Endothelial cell of umbilical vein (primary cell): Measurements from ENCODE around the gene MYZAP. TPM values are rescaled to one million over a fixed set of nuclear protein-coding genes. Genes with fewer than 3 reads are reported as not detected.

ENCODE experiments used
- BruUV-seq: library from RNA; stranded (reverse); fragments of 400-500 nt; replicated peaks from 2 replicates; lab custom pipeline; 2021; lab: Mats Ljungman, UMichigan
- CTCF ChIA-PET: fragments of 300-600, 350-600 bp; sonication (Branson Sonifier 250); formaldehyde crosslinking; loops from one replicate; lab custom pipeline; 2021; ENCODE audit warnings: antibody characterized with exemption, inconsistent platforms; lab: Charles Lee
- POLR2A ChIA-PET: fragments of 300-600, 350-600 bp; sonication (Branson Sonifier 250); formaldehyde crosslinking; loops from one replicate; lab custom pipeline; 2021; ENCODE audit warnings: antibody characterized with exemption, inconsistent platforms; lab: Charles Lee
- DNase-seq: peaks from one replicate; pipeline ENCODE4 v3.0.0-alpha.2; 2011; ENCODE audit warnings: low read depth, low spot score
- FAIRE-seq: peaks from 2 replicates; lab custom pipeline; 2011; peaks lifted over from hg19 to GRCh38; lab: Jason Lieb, UNC
- H2AFZ ChIP-seq: 2 replicates; pipeline ENCODE4 v1.6.0; 2012; ENCODE audit warnings: low read depth, low read length, control low read depth, inconsistent platforms
- H3K27ac ChIP-seq: 2 replicates; pipeline ENCODE4 v1.5.1; 2011; ENCODE audit warnings: low read depth, mild to moderate bottlenecking, control low read depth, low read length, moderate library complexity; ENCODE audit not compliant: insufficient read depth
- H3K27me3 ChIP-seq, 2 experiments: 2 replicates each; pipeline versions ENCODE4 v1.6.0 to v1.6.1; 2011; ENCODE audit warnings: low read length in 2 of 2, mixed read lengths in 1 of 2; ENCODE audit not compliant: control insufficient read depth in 2 of 2, insufficient read depth in 2 of 2
- H3K36me3 ChIP-seq, 2 experiments: 2 replicates in 1 of 2; 3 replicates in 1 of 2; pipeline ENCODE4 v1.5.1; 2011; ENCODE audit warnings: low read length in 2 of 2, mild to moderate bottlenecking in 1 of 2, moderate library complexity in 1 of 2; ENCODE audit not compliant: control insufficient read depth in 2 of 2, insufficient read depth in 2 of 2; ENCODE audit errors: extremely low read depth in 1 of 2
- H3K4me1 ChIP-seq: 3 replicates; pipeline ENCODE4 v1.5.1; 2011; ENCODE audit warnings: mild to moderate bottlenecking, low read length; ENCODE audit not compliant: control insufficient read depth, insufficient read depth; ENCODE audit errors: extremely low read depth
- H3K4me2 ChIP-seq: 2 replicates; pipeline ENCODE4 v1.6.1; 2011; ENCODE audit warnings: low read length, control low read depth, mixed read lengths; ENCODE audit not compliant: insufficient read depth
- H3K4me3 ChIP-seq, 3 experiments: fragments of 200-600 bp in 1 of 3; sonication (generic), shearing (Covaris generic) in 1 of 3; replicated peaks in 1 of 3; 2 replicates each; pipeline ENCODE4 v1.5.1; 2011 to 2016; ENCODE audit warnings: control low read depth in 3 of 3, low read length in 3 of 3, mild to moderate bottlenecking in 2 of 3, inconsistent platforms in 1 of 3, low read depth in 1 of 3, moderate library complexity in 1 of 3; ENCODE audit not compliant: insufficient read depth in 1 of 3
- H3K79me2 ChIP-seq: 2 replicates; pipeline ENCODE4 v1.6.0; 2012; ENCODE audit warnings: low read length, inconsistent platforms; ENCODE audit not compliant: control insufficient read depth, insufficient read depth
- H3K9ac ChIP-seq: replicated peaks from 2 replicates; pipeline ENCODE3; 2011; ENCODE audit warnings: low read length, control low read depth; ENCODE audit not compliant: insufficient read depth; ENCODE audit errors: extremely low read depth
- H3K9me1 ChIP-seq: replicated peaks from 3 replicates; pipeline ENCODE4 v1.6.0; 2011; ENCODE audit warnings: mild to moderate bottlenecking, low read length; ENCODE audit not compliant: control insufficient read depth, insufficient read depth; ENCODE audit errors: extremely low read depth
- H3K9me3 ChIP-seq: replicated peaks from 2 replicates; pipeline ENCODE4 v1.5.1; 2012; ENCODE audit warnings: low read length, inconsistent platforms; ENCODE audit not compliant: control insufficient read depth, insufficient read depth
- H4K20me1 ChIP-seq: replicated peaks from 2 replicates; pipeline ENCODE3; 2011; ENCODE audit warnings: mild to moderate bottlenecking, low read length; ENCODE audit not compliant: control insufficient read depth, insufficient read depth; ENCODE audit errors: extremely low read depth
- CTCF ChIP-seq, 2 donors: IDR thresholded peaks; 1 replicate in 1 of 2; 2 replicates in 1 of 2; pipeline ENCODE4 v1.5.1; 2011; ENCODE audit warnings: low read length in 2 of 2, mild to moderate bottlenecking in 2 of 2, moderate library complexity in 2 of 2, control low read depth in 1 of 2, inconsistent platforms in 1 of 2, low read depth in 1 of 2; ENCODE audit not compliant: insufficient read depth in 1 of 2; ENCODE audit errors: extremely low read depth in 1 of 2
- EZH2 ChIP-seq: IDR thresholded peaks from 2 replicates; pipeline ENCODE4 v1.6.1; 2012; ENCODE audit warnings: borderline replicate concordance, low read depth, mild to moderate bottlenecking, moderate library complexity, low read length, inconsistent platforms; ENCODE audit not compliant: severe bottlenecking
- FOS ChIP-seq: IDR thresholded peaks from 2 replicates; pipeline ENCODE4 v1.6.1; 2011; ENCODE audit warnings: mild to moderate bottlenecking, low read length, moderate library complexity, borderline replicate concordance; ENCODE audit not compliant: insufficient read depth
- JUN ChIP-seq: IDR thresholded peaks from 2 replicates; pipeline ENCODE4 v1.6.1; 2011; ENCODE audit warnings: borderline replicate concordance, low read depth; ENCODE audit not compliant: insufficient read length, insufficient read depth
- MYC ChIP-seq: IDR thresholded peaks from one replicate; pipeline ENCODE4 v1.6.1; 2011; ENCODE audit warnings: mild to moderate bottlenecking, low read depth, low read length
- POLR2A ChIP-seq: IDR thresholded peaks from 2 replicates; pipeline ENCODE4 v1.6.1; 2012; ENCODE audit warnings: low read depth, mild to moderate bottlenecking, control low read depth, low read length
- POLR2AphosphoS5 ChIP-seq: IDR thresholded peaks from 2 replicates; pipeline ENCODE4 v1.6.1; 2012; ENCODE audit warnings: low read depth, mild to moderate bottlenecking, control low read depth, low read length, moderate library complexity; ENCODE audit not compliant: insufficient read depth
- dilution Hi-C: fragments of 300-500 bp; cut with MboI; formaldehyde crosslinking; loops from one replicate; pipeline ENCODE4 v1.15.0; 2019; ENCODE audit warnings: low sequenced_read_pairs; ENCODE audit not compliant: extremely low pct_ligation_motif_present
- intact Hi-C: fragments of 100-400 bp; cut with micrococcal nuclease; formaldehyde crosslinking; loops from one replicate; pipeline ENCODE4 v1.10.0; 2022
- polyA plus RNA-seq, 4 experiments: library from polyadenylated mRNA; depleted of rRNA in 3 of 4; stranded (reverse) in 3 of 4; unstranded in 1 of 4; fragments of >200 nt; gene quantifications; 2 replicates each; pipeline versions ENCODE4 v1.2.1 to v1.2.3, GENCODE V29; 2011 to 2012; ENCODE audit warnings: missing spikeins in 1 of 4
- total RNA-seq: library from RNA; stranded (reverse); gene quantifications from 2 replicates; pipeline ENCODE4 v1.2.3, GENCODE V29; 2021

MYZAP gene
- total and polyA plus RNA-seq, 2 donors (not counting 3 experiments of a cell fraction or from before 2014, with no cell fraction given), result 6.3 to 8.1 TPM

GRCh38 chr15:57640930-57641682, 49.4 kb downstream of the MYZAP start:
- DNase-seq (peak; percentile 41), FAIRE-seq (peak; percentile 24)
- no TSS peak for BruUV-seq
- H3K4me1 ChIP-seq, result no peaks in the 10 kb centered on the region
- H3K27me3 ChIP-seq, result no peaks in the 10 kb centered on the region
- H3K4me3 ChIP-seq, result no peak overlapping the region
- intact Hi-C loops, result loop anchor here (1.0 to 5.0 kb wide), 4 partner anchors 66 to 299 kb away; partner anchors contain the start of gene POLR2M
- no peaks in the 10 kb centered on the region for H3K79me2 ChIP-seq
- peaks cover 0 to 24% of the 10 kb centered on the region in 2 experiments for H3K36me3 ChIP-seq
- H2AFZ ChIP-seq, result no peak overlapping the region
- H3K9ac ChIP-seq, result no peak overlapping the region
- no peaks in the 10 kb centered on the region for H3K9me3 ChIP-seq
- dilution Hi-C loops, result no loop called here
- no peak for TF ChIP-seq EZH2
- TF ChIP-seq CTCF (IDR thresholded peaks at IDR 0.05; ENCODE audit: extremely low read depth in 1 of 2, insufficient read depth in 1 of 2, low read depth in 1 of 2, low read length in 2 of 2), result peak; percentile 32 to 46
- H4K20me1 ChIP-seq, result no peaks in the 10 kb centered on the region
- CTCF ChIA-PET, result interaction anchor here (1.1 to 3.2 kb wide), 14 partner anchors 9 to 495 kb away, joined by 3 to 29 read pairs (median 5); partner anchors contain the start of gene POLR2M
- no peak overlapping the region for H3K4me2 ChIP-seq
- POLR2A ChIA-PET, result interaction anchor here (0.7 kb wide), 1 partner anchor 14 kb away, joined by 3 read pairs; no protein-coding TSS in a partner anchor
- H3K9me1 ChIP-seq, result no peaks in the 10 kb centered on the region
- no peak overlapping the region for H3K27ac ChIP-seq

- Histone ChIP-seq H3K4me3 (no peak overlapping the region), H3K79me2 (no peaks in the 10 kb centered on the region), H3K9ac (no peak overlapping the region), H3K27ac (no peak overlapping the region), H3K27me3 (no peaks in the 10 kb centered on the region), H3K9me1 (no peaks in the 10 kb centered on the region), H3K36me3 (peaks cover 0 to 21% of the 10 kb centered on the region in 2 experiments), H3K9me3 (no peaks in the 10 kb centered on the region), H3K4me2 (no peak overlapping the region), H4K20me1 (no peaks in the 10 kb centered on the region), H3K4me1 (peaks cover 11% of the 10 kb centered on the region), H2AFZ (no peak overlapping the region)
- BruUV-seq, result no TSS peak
- intact Hi-C loops, result loop anchor here (5.0 kb wide), 3 partner anchors 63 to 302 kb away; partner anchors contain the start of gene POLR2M
- TF ChIP-seq MYC (no peak), JUN (no peak), POLR2A (no peak), EZH2 (no peak), CTCF (IDR thresholded peaks at IDR 0.05; ENCODE audit: extremely low read depth in 1 of 2, insufficient read depth in 1 of 2, low read depth in 1 of 2, low read length in 2 of 2) (no peak), FOS (no peak), POLR2AphosphoS5 (no peak)
- ChIA-PET CTCF (interaction anchor here (0.8 to 3.2 kb wide), 11 partner anchors 9 to 427 kb away, joined by 3 to 29 read pairs (median 4); partner anchors contain the start of gene POLR2M), POLR2A (no interaction called here)
- dilution Hi-C loops, result no loop called here
- DNase-seq, result no peak
- no peak for FAIRE-seq
Measured at GRCh38 chr15:57643826-57644225, 52.1 kb downstream of the MYZAP start.
